GM19240 (cell line): Measurements from ENCODE around the gene GIN1.
A peak's percentile ranks its signal among the peaks of the same experiment; 100 is the strongest.
"Not testable (repeated sequence)": the region's sequence is repeated elsewhere in the genome, so short reads cannot be mapped to it uniquely, and the experiment has no call there.

Experiments used
- DNase-seq: peaks from one replicate; pipeline ENCODE4 v3.0.0; 2011; ENCODE audit warnings: low spot score; ENCODE audit not compliant: insufficient read length

Gene GIN1, protein sequence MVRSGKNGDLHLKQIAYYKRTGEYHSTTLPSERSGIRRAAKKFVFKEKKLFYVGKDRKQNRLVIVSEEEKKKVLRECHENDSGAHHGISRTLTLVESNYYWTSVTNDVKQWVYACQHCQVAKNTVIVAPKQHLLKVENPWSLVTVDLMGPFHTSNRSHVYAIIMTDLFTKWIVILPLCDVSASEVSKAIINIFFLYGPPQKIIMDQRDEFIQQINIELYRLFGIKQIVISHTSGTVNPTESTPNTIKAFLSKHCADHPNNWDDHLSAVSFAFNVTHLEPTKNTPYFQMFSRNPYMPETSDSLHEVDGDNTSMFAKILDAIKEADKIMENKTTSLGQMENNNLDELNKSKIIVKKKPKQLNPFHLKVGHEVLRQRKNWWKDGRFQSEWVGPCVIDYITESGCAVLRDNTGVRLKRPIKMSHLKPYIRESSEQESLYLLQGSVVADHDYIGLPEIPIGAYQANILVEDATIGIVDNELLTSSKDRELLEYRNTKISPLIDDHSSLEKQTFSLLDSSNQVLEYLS

GRCh38 chr5:103119765-103120606 is at the start of gene GIN1, which contains the start of gene PPIP5K2:
Gene GIN1 (minus strand): TSS chr5:103120138. CDS start chr5:103108707, 11,431 bp downstream.
Gene PPIP5K2 (plus strand): TSS chr5:103120301. CDS start chr5:103129590, 9,289 bp downstream.
- DNase-seq, result peak; percentile 41

DNA sequence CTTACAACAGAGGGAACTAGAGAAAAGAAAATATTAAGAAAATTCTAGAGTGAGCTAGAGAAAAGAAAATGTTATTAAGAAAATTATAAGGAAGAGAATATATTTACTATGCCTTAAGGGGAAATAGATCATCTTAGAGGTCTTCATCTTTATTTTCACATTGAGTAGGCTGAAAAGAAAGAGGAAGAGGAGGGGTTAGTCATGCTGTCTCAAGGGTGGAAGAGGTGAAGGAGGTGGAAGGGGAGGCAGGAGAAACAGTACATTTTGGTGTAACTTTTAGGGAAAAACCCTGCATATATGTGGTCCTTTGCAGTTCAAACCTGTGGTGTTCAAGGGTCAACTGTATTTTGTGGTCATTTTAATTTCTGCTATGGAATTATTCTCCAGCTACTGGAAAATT is 46.8 kb upstream of the GIN1 start:
- no peak for DNase-seq

DNA sequence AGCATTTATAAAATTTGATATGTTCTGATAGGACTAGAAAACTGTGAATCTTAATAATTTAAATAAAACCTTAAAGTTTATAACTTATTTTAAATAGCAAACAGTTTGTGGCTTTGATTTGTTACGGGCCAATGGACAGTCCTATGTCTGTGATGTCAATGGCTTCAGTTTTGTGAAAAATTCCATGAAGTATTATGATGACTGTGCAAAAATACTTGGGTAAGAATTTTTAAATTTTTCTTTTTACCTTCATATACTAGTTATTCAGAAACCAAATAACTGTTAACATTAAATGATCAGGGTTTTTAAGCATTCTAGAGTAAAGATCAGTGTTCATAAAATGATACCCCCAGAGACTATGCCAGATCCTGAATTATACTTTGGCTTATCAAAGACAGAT is 31.2 kb upstream of the GIN1 start:
- no peak for DNase-seq

DNA sequence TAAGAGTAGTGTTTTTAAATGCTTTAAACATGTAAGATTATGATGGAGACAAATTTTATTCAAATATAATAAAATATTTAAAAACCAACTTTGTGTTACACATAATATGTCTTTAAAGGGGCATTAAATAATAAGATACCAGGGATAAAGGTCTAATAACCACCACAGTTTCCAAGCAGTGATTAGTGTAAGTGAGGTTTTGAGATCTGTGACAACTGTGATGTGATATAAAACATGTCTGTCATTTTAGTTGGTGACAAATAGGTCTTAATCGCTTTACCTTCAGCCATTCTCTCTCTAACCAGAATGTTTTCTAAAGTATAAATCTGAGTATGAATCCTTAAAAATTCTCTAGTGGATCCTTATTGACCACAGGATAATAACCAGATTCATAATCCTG is 28.3 kb upstream of the GIN1 start:
- no peak for DNase-seq

DNA sequence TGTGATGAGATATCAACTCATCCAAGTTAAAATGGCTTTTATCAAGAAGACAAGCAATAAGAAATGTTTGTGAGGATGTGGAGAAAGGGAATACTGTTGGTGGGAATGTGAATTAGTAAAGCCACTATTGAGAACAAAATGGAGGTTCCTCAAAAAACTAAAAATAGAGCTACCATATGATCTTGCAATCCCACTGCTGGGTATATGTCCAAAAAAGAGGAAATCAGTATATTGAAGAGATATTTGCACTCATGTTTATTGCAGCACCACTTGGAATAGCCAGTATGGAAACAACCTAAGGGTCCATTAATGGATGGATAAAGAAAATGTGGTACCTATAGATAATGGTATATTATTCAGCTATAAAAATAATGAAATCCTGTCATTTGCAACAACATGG is 25.3 kb upstream of the GIN1 start:
- DNase-seq, result no peak

- DNase-seq, result not testable (repeated sequence)
Measured at GRCh38 chr5:103142132-103142531, 22.2 kb upstream of the GIN1 start.

DNA sequence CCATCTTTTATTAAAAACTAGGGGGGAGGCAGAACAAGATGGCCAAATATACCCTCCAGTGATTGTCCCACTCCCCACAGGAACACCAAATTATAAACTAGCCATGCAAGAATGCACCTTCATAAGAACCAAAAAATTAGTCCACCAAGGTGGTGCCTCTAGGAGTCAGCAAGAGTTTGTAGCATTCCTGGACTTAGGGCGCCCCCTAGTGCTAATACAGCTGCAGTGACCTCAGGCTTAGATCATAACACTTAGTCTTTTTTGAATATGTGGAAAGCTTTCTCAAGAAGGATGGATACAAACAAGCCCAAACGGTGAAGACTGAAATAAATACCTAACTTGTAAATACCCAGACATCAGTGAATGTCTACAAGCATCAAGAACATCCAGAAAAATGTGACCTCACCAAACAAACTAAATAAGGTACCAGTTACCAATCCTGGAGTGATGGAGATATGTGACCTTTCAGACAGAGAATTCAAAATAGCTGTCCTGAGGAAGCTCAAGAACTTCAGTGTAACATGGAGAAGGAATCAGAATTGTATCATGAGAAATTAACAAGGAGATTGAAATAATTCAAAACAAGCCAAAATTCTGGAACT is 19.4 kb upstream of the GIN1 start:
- DNase-seq, result peak; percentile 61

- DNase-seq, result no peak
Measured at GRCh38 chr5:103138202-103138690, 18.3 kb upstream of the GIN1 start.

- no peak for DNase-seq
Measured at GRCh38 chr5:103135461-103135860, 15.5 kb upstream of the GIN1 start.

DNA sequence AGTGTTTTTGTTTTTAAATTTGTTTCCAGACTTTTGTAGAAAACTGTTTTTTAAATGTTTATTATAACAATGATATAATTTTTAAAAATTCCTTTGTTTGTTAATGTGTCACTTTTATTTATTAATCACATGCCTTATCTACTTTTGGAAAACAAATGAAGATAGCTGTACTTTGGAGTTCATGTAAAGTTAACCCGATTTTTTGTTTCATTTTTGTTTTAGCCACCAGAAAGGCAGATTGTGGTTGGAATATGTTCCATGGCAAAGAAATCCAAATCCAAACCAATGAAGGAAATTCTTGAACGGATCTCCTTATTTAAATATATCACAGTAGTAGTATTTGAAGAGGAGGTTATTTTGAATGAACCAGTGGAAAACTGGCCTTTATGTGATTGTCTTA is 13.3 kb upstream of the GIN1 start:
- DNase-seq, result no peak

- DNase-seq, result no peak
Measured at GRCh38 chr5:103132684-103133083, 12.7 kb upstream of the GIN1 start.

DNA sequence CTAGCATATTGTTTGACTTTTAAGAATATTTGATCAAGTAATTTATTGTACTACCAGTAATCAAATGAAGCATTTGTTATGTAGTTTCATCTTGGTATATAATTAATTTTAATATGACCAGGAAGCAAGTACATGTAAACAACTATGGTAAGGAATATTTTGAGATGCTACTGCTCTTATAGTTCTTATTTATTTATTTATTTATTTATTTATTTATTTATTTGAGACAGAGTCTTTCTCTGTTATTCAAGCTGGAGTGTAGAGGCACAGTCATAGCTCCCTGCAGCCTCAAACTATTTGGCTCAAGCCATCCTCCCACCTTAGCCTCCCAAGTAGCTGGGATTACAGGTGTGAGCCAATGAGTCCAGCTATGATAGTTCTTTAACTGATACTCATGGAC is 8.3 kb upstream of the GIN1 start:
- DNase-seq, result no peak

- DNase-seq, result no peak
Measured at GRCh38 chr5:103127292-103127817, 7.4 kb upstream of the GIN1 start.

GRCh38 chr5:103126557-103126956 is 6.6 kb upstream of the GIN1 start:
- no peak for DNase-seq

DNA sequence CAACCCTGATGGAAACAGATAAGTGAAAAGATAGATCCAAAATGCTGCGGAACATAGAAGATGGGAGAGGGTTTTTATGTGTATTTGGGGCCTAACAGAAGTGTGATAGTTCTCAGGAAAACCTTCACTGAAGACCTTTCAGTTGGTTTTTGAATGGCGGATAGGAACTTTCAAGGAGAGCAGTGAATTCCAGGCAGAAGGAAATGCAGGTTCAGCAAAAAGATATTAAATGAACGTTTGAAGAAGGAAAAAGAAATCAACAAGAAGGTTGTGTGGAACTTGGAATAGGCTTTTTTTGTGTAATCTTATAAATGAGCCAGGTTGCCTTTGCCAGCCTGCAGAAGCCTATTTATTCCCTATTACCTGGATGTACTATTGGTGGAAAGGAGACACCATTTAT is 2.3 kb upstream of the GIN1 start:
- DNase-seq, result no peak

GRCh38 chr5:103120607-103121200 is 766 bp upstream of the GIN1 start:
- no peak for DNase-seq

- DNase-seq, result no peak
Measured at GRCh38 chr5:103119070-103119764, 721 bp downstream of the GIN1 start.

DNA sequence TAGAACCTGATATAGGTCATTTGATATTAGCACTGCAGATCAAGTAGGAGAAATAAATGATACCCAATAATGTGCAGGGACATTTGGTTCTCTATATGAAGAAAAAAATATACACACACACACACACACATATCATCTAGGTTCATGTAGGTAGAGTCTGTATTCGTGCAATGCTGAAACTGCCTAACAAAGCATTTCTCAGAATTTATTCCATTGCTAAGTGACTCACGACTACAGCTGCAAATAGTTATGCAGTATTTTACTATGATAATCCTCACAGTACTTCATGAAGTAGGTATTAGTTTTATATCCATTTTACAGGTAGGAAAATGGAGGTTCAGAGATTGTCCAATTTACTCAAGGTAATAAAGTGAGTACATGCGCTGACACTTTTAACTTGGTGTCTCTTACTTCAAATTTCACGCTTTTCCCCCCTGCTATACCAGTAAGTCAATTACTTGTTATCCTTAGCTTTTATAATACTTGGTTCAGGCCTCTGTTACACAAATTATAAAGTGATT is 2.4 kb downstream of the GIN1 start:
- no peak for DNase-seq

DNA sequence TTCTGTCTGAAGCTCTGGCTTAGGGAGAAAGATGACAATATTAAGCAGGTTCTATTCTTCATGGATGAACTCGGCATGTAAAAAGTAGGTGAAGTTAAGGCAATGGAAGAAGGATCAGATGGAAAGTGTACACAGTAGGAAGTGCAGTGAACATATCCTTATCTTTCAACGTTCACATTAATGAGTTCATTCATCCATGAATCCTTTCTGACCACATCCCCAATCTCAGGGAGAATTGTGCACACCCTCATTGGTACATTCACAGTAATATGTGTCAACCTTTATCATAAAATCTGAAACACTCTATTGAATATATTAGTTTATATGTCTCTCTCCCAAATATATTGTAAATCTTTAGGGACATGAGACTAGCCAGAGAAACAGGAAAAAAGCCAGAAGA is 5.5 kb downstream of the GIN1 start:
- no peak for DNase-seq

- DNase-seq, result no peak
Measured at GRCh38 chr5:103112910-103113309, 7.0 kb downstream of the GIN1 start.
